Activated naive CD4-positive, alpha-beta T cell treated with anti-CD3 and anti-CD28 coated beads, Interleukin-2, amount 50 U/mL, for 16 hours (primary cell): ENCODE results near the gene APLP2.
"Not testable (repeated sequence)": the region's sequence is repeated elsewhere in the genome, so short reads cannot be mapped to it uniquely, and the experiment has no call there.

Source experiments
- DNase-seq: peaks from one replicate; pipeline ENCODE4 v3.0.0-alpha.2; 2020

APLP2 gene

DNA sequence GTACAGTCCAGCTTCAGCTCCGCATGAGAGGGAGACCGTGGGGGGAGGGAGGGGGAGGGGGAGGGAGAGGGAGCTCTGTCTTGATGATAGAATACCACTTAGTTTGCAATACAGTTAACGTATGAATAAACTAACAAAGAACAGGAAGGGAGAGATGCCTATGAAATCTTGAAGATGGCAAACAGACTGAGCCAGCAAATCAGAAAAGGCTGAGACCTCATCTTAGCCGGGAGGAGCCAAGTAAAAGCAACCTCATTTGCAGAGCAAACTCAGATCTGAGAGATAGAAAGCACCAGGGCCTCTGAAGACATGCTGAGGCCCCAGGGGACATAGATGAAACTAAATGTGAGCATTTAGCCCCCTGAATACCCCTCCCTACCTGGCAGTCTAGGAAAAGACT, 23.0 kb downstream of the APLP2 start:
- no peak for DNase-seq

DNA sequence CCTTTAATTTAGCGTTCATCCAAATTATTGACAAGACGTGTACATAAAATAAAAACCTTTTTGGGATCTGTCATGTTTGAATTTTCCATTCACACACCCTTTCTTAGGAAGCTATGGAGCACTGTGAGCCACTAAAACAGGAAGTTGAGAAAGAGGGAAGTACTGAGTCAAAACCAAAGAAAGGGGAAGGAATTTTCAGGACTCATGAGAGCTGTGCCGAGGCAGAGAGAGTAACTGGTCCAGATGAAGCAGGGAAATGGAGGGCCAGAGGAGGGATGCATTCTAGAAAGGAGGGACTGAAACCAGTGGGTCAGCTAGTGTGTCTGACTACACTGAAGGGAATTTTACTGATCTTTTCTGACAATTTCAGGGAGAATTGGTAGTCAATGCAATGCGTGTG, 24.9 kb downstream of the APLP2 start:
- no peak for DNase-seq

DNA sequence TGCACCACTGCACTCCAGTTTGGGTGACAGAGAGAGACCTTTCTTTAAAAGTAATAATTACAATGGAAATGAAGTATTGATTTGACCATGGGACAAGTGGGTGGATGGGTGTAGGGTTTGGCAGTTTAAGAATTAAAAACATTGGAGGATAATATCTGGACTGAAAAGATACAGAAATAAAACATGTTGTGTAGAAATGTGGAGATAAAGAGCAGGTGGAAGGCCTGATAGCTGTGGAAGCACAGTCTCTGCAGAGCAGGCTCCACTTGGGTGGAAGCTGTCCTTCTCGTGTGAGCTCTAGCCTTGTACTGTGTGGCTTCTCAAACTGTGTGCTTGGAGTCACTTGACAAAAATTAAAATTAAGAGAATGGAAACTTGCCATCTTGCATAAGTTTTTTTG, 25.6 kb downstream of the APLP2 start:
- no peak for DNase-seq

GRCh38 chr11:130096042-130096441, 26.3 kb downstream of the APLP2 start:
- no peak for DNase-seq

DNA sequence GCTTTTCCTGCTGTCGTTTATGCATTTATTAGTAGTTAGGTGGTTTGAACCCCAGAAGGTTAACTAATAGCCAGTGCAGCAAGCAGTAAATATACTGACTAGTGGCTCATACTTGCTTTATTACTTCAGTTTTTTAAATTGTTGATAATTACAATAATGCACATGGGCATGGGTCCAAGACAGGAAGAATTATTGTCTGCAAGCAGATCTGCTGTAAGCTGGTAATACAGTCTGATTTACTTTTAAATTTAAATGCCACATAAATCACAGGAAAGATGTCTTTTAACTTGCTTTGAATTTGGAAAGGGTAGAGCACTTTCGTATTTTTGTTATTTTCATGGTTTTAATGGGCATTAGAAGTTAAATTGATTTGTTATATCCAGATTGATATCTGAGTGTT, 27.1 kb downstream of the APLP2 start:
- no peak for DNase-seq

- no peak for DNase-seq
Observed at GRCh38 chr11:130097285-130097684, 27.6 kb downstream of the APLP2 start.

DNA sequence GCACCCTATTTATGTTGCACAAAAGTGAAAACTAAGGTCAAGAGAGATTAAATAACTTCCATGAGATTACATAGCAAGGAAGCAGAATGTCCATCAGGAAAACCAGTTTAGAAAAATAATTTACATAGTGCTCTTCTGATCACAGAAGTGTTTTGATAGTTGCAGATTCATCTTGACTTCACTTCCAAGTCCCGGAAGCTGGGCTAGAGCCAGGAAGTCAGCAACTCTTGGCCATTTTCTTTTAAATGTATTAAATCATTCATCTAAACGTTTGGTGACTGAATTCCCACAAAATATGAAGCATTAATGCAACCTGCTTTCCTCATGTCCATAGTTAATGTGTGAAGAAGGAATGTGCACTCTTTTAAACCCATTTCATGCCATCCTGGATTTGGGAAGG, 29.7 kb downstream of the APLP2 start:
- DNase-seq, result no peak

GRCh38 chr11:130100381-130101095, 30.8 kb downstream of the APLP2 start:
- DNase-seq, result no peak

DNA sequence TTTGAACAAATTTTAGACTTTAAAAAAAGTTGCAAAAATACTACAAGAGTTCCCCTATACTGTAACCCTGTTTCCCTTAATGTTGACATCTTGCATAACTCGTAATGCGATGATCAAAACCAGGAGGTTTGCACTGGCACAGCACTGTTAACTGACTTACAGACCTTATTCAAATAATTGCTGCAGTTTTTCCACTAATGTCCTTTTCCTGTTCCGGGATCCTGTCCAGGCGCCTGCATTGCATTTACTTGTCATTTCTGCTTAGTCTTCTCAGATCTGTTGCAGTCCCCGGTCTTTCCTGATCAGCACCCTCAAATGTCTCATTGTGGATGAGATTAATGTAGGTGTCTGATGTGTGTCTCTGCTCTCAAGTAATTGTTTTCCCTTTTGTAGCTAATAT, 32.0 kb downstream of the APLP2 start:
- no peak for DNase-seq

DNA sequence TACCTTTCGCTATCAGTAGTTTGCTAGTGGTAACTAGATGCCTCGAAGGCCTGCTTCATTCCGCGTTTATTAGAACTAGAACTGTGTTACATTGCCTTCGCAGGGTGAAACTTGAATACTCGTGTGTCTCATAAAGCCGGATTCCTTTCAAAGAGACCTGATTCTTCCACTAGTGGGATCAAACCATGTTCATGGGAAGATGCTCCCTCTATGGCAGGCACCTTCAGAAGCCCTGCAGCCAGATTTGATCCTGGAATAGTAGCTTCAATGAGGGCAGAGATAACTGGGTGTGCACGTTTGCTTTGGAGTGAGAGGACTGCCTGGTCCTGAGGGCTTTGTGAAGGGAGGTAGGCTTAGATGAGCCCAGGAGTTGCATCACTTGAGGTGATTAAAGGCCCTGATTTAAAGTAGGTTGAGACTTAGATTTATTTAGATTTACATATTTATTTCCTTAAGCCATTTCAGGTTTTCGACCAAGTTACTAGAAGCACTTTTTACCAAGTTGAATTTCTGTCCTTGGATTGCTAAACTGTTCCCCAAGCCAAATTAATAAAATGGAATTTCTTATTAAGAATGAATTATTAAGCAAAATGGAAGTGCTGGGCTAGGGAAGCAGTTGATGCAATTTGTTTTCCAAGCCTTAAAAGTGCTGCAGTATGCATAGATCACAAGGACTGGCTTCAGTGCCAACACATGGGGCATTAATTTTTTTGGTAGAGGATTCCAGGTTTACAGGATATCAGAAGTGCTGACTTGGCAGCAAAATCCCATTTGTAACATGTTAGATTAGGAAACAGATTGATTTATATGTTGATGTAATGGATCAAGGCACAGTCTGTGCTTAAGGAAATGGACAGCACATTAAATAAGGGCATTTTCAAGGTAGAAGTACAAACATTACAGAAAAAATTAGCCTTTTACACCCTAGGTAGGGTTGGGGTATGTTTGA, 32.9 kb downstream of the APLP2 start:
- no peak for DNase-seq

DNA sequence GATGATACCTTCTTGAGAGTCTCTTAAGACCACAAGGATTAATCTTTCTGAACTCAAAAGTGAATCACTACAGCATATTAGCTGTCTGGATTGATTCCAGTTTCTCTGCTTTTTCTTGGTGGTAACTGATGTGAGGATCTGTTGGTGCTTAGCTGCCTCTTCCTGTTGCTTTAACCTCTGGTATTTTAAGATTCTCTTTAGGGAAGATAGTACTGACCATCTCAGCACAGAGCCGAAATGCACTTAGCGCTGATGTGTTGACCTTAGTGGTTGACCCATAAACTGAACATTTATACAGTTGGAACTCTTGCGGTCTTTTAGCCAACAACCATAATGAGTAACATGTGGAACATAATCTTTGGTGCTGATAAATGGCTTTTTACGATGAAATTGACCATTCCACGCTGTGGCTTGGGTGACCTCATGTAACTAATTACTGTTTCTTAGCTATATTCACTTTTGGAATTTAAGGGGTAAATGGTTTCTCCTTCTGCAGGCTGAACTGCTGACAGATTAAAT, 33.7 kb downstream of the APLP2 start:
- DNase-seq, result no peak

- DNase-seq, result no peak
Observed at GRCh38 chr11:130106381-130106780, 36.7 kb downstream of the APLP2 start.

- not testable (repeated sequence) for DNase-seq
Observed at GRCh38 chr11:130108671-130109070, 39.0 kb downstream of the APLP2 start.

DNA sequence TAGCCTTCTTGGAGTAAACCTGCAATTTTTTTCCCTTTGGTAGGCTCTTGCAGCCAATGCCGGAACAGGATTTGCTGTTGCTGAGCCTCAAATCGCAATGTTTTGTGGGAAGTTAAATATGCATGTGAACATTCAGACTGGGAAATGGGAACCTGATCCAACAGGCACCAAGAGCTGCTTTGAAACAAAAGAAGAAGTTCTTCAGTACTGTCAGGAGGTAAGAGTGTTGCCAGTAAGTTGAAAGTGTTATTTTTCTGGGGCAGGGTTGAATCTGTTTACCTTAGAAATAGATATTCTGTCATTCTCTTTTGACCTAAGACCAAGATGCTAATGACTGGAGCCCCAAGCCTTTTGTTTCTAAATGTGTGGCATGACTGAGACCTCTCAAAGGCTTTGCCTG, 39.7 kb downstream of the APLP2 start:
- DNase-seq, result no peak

- DNase-seq, result no peak
Observed at GRCh38 chr11:130110339-130111108, 40.8 kb downstream of the APLP2 start.

- no peak for DNase-seq
Observed at GRCh38 chr11:130112071-130112830, 42.6 kb downstream of the APLP2 start.

GRCh38 chr11:130114281-130114680, 44.6 kb downstream of the APLP2 start:
- DNase-seq, result no peak

DNA sequence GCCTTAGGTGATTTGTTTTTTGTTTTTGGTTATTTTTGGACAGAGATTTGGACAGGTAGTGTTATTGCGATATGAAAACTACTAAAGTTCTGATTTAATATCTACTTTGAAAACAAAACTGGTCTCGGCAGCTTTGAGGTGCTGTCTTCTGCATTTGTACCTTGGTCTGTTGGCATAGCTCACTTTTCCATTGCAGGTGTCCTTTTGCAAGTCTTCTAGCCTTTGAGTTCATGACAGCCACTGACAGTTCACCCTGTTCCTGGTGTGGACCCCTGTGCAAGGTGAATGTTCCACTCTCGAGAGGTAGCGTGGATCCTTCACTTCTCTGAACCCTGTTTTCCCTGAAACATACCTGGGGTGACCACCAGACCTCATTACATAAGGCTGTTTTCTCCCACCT, 45.0 kb downstream of the APLP2 start:
- no peak for DNase-seq

- no peak for DNase-seq
Observed at GRCh38 chr11:130115218-130115617, 45.5 kb downstream of the APLP2 start.

GRCh38 chr11:130118165-130118564, 48.5 kb downstream of the APLP2 start:
- no peak for DNase-seq

GRCh38 chr11:130118636-130119387, 49.1 kb downstream of the APLP2 start:
- no peak for DNase-seq

DNA sequence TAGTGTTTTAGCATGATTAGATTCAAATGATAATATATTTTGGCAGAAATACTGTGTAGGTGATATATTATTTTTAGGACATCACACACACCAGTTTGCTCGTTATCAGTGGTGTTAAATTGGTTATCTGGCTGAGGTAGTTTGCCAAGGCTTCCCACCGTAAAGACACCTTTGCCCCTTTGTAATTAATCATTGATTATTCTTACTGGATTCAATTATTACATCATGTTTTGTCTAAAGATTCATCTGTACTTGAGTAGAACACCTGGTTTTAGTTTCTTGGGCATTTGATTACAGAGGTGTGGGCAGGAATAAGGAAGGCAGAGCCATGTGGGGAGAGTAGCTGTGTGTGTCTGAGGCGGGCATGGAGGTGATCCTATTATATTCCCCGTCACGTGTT, 50.4 kb downstream of the APLP2 start:
- no peak for DNase-seq
